ENCODE results near the gene TNKS2.

The TNKS2 gene

GRCh38 chr10:91883549-91884444 is 85.6 kb downstream of the TNKS2 start:
- DNase-seq (ENCODE audit: insufficient read length, low spot score) = no peak
- TF ChIP-seq CTCF (IDR thresholded peaks at IDR 0.05; ENCODE audit: insufficient read depth, missing control alignments) = no peak
- FAIRE-seq = no peak

GRCh38 chr10:91884536-91884935 is 86.3 kb downstream of the TNKS2 start:
- no peak for TF ChIP-seq CTCF (IDR thresholded peaks at IDR 0.05; ENCODE audit: insufficient read depth, missing control alignments)
- DNase-seq (ENCODE audit: insufficient read length, low spot score) (no peak), FAIRE-seq (no peak)

- DNase-seq (ENCODE audit: insufficient read length, low spot score) (no peak), FAIRE-seq (no peak)
- no peak for TF ChIP-seq CTCF (IDR thresholded peaks at IDR 0.05; ENCODE audit: insufficient read depth, missing control alignments)
Observed at GRCh38 chr10:91885362-91886079, 87.3 kb downstream of the TNKS2 start.

- TF ChIP-seq CTCF (IDR thresholded peaks at IDR 0.05; ENCODE audit: insufficient read depth, missing control alignments) = no peak
- FAIRE-seq = no peak
- no peak for DNase-seq (ENCODE audit: insufficient read length, low spot score)
Observed at GRCh38 chr10:91886954-91887271, 88.7 kb downstream of the TNKS2 start.

- no peak for TF ChIP-seq CTCF (IDR thresholded peaks at IDR 0.05; ENCODE audit: insufficient read depth, missing control alignments)
- DNase-seq (ENCODE audit: insufficient read length, low spot score) (no peak), FAIRE-seq (no peak)
Observed at GRCh38 chr10:91887272-91888076, 89.2 kb downstream of the TNKS2 start.

GRCh38 chr10:91891125-91892001 is 93.1 kb downstream of the TNKS2 start:
- DNase-seq (ENCODE audit: insufficient read length, low spot score) = no peak

More at GRCh38 chr10:91891125-91892001, 93.1 kb downstream of the TNKS2 start:
- no peak for TF ChIP-seq CTCF (IDR thresholded peaks at IDR 0.05; ENCODE audit: insufficient read depth, missing control alignments)
- FAIRE-seq = no peak

Measured in D721Med (cell line).